ENCODE data around the gene TRAM2. TPM values are rescaled to one million over a fixed set of nuclear protein-coding genes. Genes with fewer than 3 reads are reported as not detected.

TRAM2 gene
- total RNA-seq, 4 donors from 2014 or later, result 3.8 to 33.2 (median 17.6) TPM

DNA sequence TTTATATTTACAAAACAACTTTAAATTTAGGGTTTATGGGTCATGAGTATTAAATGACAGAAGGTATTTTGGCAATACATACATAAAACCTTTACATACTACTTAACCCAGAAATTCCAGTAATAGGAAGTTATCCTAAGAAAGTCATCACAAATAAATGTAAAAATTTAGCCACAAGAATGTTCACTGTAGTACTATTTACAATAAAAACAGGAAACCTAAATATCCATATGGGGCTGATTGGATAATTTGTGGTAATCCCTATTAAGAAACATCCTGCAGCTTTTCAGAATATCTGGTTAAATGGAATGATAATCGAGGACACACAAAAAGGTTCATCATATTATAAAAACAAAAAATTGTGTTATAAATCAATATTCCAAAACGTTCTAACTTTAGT is 44.4 kb downstream of the TRAM2 start:
- Histone ChIP-seq H3K4me3 (no peak overlapping the region), H3K27me3 (no peaks in the 10 kb centered on the region), H3K27ac (no peak overlapping the region), H3K4me1 (no peaks in the 10 kb centered on the region), H3K36me3 (no peaks in the 10 kb centered on the region), H3K9me3 (no peaks in the 10 kb centered on the region)
- intact Hi-C loops (cut with DNase I; ENCODE audit: low total_unique reads), result no loop called here
- TF ChIP-seq, protein P1, sequence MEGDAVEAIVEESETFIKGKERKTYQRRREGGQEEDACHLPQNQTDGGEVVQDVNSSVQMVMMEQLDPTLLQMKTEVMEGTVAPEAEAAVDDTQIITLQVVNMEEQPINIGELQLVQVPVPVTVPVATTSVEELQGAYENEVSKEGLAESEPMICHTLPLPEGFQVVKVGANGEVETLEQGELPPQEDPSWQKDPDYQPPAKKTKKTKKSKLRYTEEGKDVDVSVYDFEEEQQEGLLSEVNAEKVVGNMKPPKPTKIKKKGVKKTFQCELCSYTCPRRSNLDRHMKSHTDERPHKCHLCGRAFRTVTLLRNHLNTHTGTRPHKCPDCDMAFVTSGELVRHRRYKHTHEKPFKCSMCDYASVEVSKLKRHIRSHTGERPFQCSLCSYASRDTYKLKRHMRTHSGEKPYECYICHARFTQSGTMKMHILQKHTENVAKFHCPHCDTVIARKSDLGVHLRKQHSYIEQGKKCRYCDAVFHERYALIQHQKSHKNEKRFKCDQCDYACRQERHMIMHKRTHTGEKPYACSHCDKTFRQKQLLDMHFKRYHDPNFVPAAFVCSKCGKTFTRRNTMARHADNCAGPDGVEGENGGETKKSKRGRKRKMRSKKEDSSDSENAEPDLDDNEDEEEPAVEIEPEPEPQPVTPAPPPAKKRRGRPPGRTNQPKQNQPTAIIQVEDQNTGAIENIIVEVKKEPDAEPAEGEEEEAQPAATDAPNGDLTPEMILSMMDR (IDR thresholded peaks at IDR 0.05), result no peak
- no peak for TF ChIP-seq POLR2A (IDR thresholded peaks at IDR 0.05)
- DNase-seq, result no peak

DNA sequence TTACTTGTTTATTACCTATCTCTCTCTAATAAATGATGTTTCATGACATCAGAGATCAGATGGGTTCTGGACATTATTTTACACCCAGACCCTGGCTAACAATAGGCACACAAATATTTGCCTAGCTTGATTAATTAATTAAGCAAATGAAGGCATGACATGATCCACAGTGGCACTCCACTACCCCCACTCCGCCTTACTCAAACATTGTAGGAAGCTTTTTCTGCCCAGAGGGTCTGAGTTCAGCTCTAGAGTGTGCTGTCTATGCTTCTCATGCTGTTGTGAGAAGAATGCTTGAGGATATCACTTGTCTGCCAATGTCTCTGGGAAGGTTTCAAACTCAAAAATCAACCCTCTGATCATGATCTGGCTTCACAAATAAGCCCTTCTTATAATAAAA is 45.0 kb downstream of the TRAM2 start:
- H3K27me3 ChIP-seq, result no peaks in the 10 kb centered on the region
- no peaks in the 10 kb centered on the region for H3K9me3 ChIP-seq
- H3K27ac ChIP-seq, result no peak overlapping the region
- TF ChIP-seq POLR2A (IDR thresholded peaks at IDR 0.05), result no peak
- TF ChIP-seq, protein P1 (IDR thresholded peaks at IDR 0.05), result no peak
- no peak for DNase-seq
- H3K36me3 ChIP-seq, result no peaks in the 10 kb centered on the region
- intact Hi-C loops (cut with DNase I; ENCODE audit: low total_unique reads), result no loop called here
- H3K4me1 ChIP-seq, result no peaks in the 10 kb centered on the region
- H3K4me3 ChIP-seq, result no peak overlapping the region

DNA sequence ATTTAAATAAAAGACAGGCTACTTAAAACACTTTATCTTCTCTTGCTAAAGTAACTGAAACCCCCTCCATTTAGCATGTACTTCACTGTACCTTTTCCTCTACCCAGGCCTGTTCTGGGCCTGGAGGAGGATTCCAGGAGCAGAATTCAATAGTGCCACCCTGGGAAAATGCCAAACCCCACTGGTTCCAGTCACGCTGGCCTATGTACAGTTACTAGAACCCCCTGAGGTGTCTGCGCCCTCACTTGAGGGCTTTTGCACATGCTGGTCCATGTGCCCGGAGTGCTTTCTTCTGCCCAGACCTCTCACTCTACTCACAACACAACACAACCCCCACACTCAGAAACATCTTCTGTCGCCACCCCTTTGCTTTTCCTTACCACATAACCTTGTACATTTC is 45.5 kb downstream of the TRAM2 start:
- H3K4me3 ChIP-seq, result no peak overlapping the region
- H3K27ac ChIP-seq, result no peak overlapping the region
- H3K36me3 ChIP-seq, result no peaks in the 10 kb centered on the region
- intact Hi-C loops (cut with DNase I; ENCODE audit: low total_unique reads), result no loop called here
- no peak for DNase-seq
- no peaks in the 10 kb centered on the region for H3K27me3 ChIP-seq
- no peaks in the 10 kb centered on the region for H3K4me1 ChIP-seq
- no peak for TF ChIP-seq POLR2A (IDR thresholded peaks at IDR 0.05)
- TF ChIP-seq, protein P1 (IDR thresholded peaks at IDR 0.05), result no peak
- no peaks in the 10 kb centered on the region for H3K9me3 ChIP-seq

DNA sequence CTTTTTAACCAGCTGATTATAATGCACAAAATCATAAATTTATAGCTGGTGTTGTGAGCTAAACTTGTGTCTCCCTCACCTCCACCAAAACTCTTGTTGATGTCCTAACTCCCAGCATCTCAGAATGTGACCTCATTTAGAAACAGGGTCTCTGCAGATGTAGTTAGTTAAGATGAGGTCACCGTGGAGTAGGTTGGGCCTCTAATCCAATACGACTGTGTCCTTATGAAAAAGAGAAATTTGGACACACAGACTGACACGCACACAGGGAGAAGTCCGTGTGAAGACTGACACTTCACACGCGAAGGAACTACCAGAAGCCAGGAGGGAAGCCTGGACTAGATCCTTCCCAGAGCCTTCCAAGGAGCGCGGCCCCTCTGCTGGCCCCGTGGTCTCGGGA is 46.5 kb downstream of the TRAM2 start:
- Histone ChIP-seq H3K4me3 (no peak overlapping the region), H3K9me3 (no peaks in the 10 kb centered on the region), H3K4me1 (no peaks in the 10 kb centered on the region), H3K36me3 (no peaks in the 10 kb centered on the region), H3K27me3 (no peaks in the 10 kb centered on the region), H3K27ac (no peak overlapping the region)
- intact Hi-C loops (cut with DNase I; ENCODE audit: low total_unique reads), result no loop called here
- DNase-seq, result no peak
- TF ChIP-seq POLR2A (IDR thresholded peaks at IDR 0.05), result no peak
- TF ChIP-seq, protein P1 (IDR thresholded peaks at IDR 0.05), result no peak

DNA sequence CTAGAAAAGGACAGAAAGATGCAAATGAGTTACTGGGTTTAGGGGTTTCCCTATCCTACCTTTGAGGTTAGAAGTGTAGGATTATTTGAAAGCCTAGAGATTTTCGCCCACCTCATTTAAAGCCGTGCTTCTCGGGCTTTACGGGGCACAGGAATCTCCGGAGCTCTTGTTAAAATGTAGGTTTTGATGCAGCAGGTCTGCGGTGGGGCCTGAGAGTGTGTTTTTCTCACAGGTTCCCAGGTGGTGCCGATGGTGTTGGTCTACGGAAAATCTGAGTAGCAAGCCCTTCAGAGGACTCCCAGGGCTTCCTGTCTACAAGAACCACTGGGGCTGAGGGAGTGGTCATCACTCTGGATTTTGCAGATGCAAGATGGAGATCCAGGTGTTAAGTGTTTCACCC is 47.5 kb downstream of the TRAM2 start:
- Histone ChIP-seq H3K27me3 (no peaks in the 10 kb centered on the region), H3K9me3 (no peaks in the 10 kb centered on the region), H3K4me1 (no peaks in the 10 kb centered on the region), H3K36me3 (no peaks in the 10 kb centered on the region), H3K4me3 (no peak overlapping the region), H3K27ac (no peak overlapping the region)
- no peak for DNase-seq
- intact Hi-C loops (cut with DNase I; ENCODE audit: low total_unique reads), result no loop called here
- TF ChIP-seq, protein P1 (IDR thresholded peaks at IDR 0.05), result no peak
- TF ChIP-seq POLR2A (IDR thresholded peaks at IDR 0.05), result no peak
